PC-3 (cell line): ENCODE measurements around the gene CRIP3. TPM values are rescaled to one million over a fixed set of nuclear protein-coding genes. Genes with fewer than 3 reads are reported as not detected.

Experiments used
- ATAC-seq: fragments of 200-7000 bp; cut with Tn5 transposase; 2 replicates; pipeline ENCODE4 v1.9.1; 2020; ENCODE audit warnings: mild to moderate bottlenecking, moderate library complexity
- BruUV-seq: library from RNA; stranded (reverse); fragments of 400-500 nt; replicated peaks from 2 replicates; lab custom pipeline; 2021; lab: Mats Ljungman, UMichigan
- CTCF ChIA-PET: fragments of 300-600 bp; sonication (Branson Sonifier 250); formaldehyde crosslinking; loops from one replicate; lab custom pipeline; 2022; ENCODE audit warnings: antibody characterized with exemption; lab: Charles Lee
- POLR2A ChIA-PET: fragments of 300-600 bp; sonication (Branson Sonifier 250); formaldehyde crosslinking; loops from one replicate; lab custom pipeline; 2022; ENCODE audit warnings: antibody characterized with exemption; ENCODE audit not compliant: unreplicated experiment; lab: Charles Lee
- DNase-seq: peaks from one replicate; pipeline ENCODE4 v3.0.0-alpha.2; 2015
- H2AFZ ChIP-seq: fragments of 300-600 bp; sonication (generic); 2 replicates; pipeline ENCODE4 v1.6.0; 2016; ENCODE audit warnings: antibody characterized with exemption, low read length
- H3F3A ChIP-seq: fragments of 300-600 bp; sonication (generic); one replicate; pipeline ENCODE4 v1.6.0; 2017; ENCODE audit warnings: antibody characterized with exemption, low read length, control low read depth, mild to moderate bottlenecking; ENCODE audit not compliant: unreplicated experiment
- H3K27ac ChIP-seq: fragments of 300-600 bp; sonication (generic); 2 replicates; pipeline ENCODE4 v1.5.1; 2016; ENCODE audit warnings: mild to moderate bottlenecking, low read length
- H3K27me3 ChIP-seq: fragments of 300-600 bp; sonication (generic); 2 replicates; pipeline ENCODE4 v1.6.1; 2016; ENCODE audit warnings: low read length, mixed read lengths
- H3K36me3 ChIP-seq: fragments of 300-600 bp; sonication (generic); 2 replicates; pipeline ENCODE4 v1.6.1; 2016; ENCODE audit warnings: low read depth, mixed run types, low read length, mixed read lengths
- H3K4me1 ChIP-seq: fragments of 300-600 bp; sonication (generic); 2 replicates; pipeline ENCODE4 v1.5.1; 2016; ENCODE audit warnings: low read length; ENCODE audit not compliant: insufficient read depth
- H3K4me2 ChIP-seq: fragments of 300-600 bp; sonication (generic); 2 replicates; pipeline ENCODE4 v1.6.0; 2016; ENCODE audit warnings: low read length
- H3K4me3 ChIP-seq: fragments of 300-600 bp; sonication (generic); 2 replicates; pipeline ENCODE4 v1.5.1; 2016; ENCODE audit warnings: mild to moderate bottlenecking, low read length, mixed read lengths
- H3K79me2 ChIP-seq: fragments of 300-600 bp; sonication (generic); 2 replicates; pipeline ENCODE4 v1.6.1; 2017; ENCODE audit warnings: low read length, mixed read lengths
- H3K9ac ChIP-seq: fragments of 300-600 bp; sonication (generic); 2 replicates; pipeline ENCODE4 v1.6.0; 2016; ENCODE audit warnings: mild to moderate bottlenecking, low read length
- H3K9me2 ChIP-seq: fragments of 300-600 bp; sonication (generic); replicated peaks from 2 replicates; pipeline ENCODE4 v1.6.1; 2016; ENCODE audit warnings: mixed run types, low read length, mixed read lengths
- H3K9me3 ChIP-seq: fragments of 300-600 bp; sonication (generic); 2 replicates; pipeline ENCODE4 v1.6.1; 2016; ENCODE audit warnings: low read length, mixed read lengths
- H4K20me1 ChIP-seq: fragments of 300-600 bp; sonication (generic); 2 replicates; pipeline ENCODE4 v1.6.1; 2016; ENCODE audit warnings: low read length, mixed read lengths
- EZH2 ChIP-seq: fragments of 300-600 bp; sonication (generic); IDR thresholded peaks from one replicate; pipeline ENCODE4 v1.6.1; 2017; ENCODE audit warnings: antibody characterized with exemption, mild to moderate bottlenecking, low read length; ENCODE audit not compliant: unreplicated experiment
- EZH2phosphoT487 ChIP-seq: fragments of 300-600 bp; sonication (generic); IDR thresholded peaks from 2 replicates; pipeline ENCODE4 v1.6.1; 2018; ENCODE audit warnings: mild to moderate bottlenecking, antibody characterized with exemption, low read length, borderline replicate concordance
- intact Hi-C: fragments of 100-400 bp; cut with micrococcal nuclease; formaldehyde crosslinking; loops from 2 replicates; pipeline ENCODE4 v1.9.0; 2023
- total RNA-seq: library from RNA; depleted of rRNA; stranded (reverse); fragments of >200 nt; gene quantifications from 2 replicates; pipeline ENCODE4 v1.2.3, GENCODE V29; 2014
- TF ChIP-seq, protein P1 (sequence below): fragments of 300-600 bp; sonication (generic); conservative IDR thresholded peaks from 2 replicates; pipeline ENCODE4 v1.5.1; 2017; ENCODE audit warnings: antibody characterized with exemption, low read depth, mild to moderate bottlenecking, low read length

CRIP3 gene
- total RNA-seq, 1 experiment from 2014 or later, result 0.29 TPM

DNA sequence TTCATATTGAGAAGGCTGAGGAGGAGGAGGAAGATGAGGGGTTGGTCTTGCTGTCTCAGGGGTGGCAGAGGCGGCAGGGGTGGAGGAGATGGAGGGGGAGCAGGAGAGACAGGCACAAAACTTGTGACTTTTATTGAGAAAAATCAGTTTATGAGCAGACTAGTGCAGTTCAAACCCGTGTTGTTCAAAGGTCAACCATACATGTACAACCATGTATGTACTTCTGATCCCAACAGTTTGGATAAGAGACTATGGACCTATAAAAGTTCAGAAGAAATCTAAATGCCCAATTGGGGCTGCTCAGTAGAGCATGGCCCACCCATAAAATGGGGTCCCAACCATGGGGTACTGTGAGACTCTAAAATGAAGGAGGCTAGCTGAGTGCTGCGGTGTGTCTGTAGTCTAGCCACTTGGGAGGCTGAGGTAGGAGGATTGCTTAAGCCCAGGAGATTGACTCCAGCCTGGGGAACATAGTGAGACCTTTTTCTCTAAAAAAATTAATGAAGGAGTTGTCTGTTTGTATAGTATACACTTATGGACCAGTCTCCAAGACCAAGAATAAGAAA is 18.2 kb downstream of the CRIP3 start:
- H2AFZ ChIP-seq, result no peak overlapping the region
- no TSS peak for BruUV-seq
- no peak overlapping the region for H3K4me2 ChIP-seq
- ATAC-seq, result no peak
- H3K27ac ChIP-seq, result no peak overlapping the region
- no peak overlapping the region for H3K4me3 ChIP-seq
- no peaks in the 10 kb centered on the region for H3K79me2 ChIP-seq
- ChIA-PET CTCF (no interaction called here), POLR2A (no interaction called here)
- no peaks in the 10 kb centered on the region for H3F3A ChIP-seq
- no peak for TF ChIP-seq EZH2phosphoT487
- no peak for TF ChIP-seq EZH2
- TF ChIP-seq, protein P1, sequence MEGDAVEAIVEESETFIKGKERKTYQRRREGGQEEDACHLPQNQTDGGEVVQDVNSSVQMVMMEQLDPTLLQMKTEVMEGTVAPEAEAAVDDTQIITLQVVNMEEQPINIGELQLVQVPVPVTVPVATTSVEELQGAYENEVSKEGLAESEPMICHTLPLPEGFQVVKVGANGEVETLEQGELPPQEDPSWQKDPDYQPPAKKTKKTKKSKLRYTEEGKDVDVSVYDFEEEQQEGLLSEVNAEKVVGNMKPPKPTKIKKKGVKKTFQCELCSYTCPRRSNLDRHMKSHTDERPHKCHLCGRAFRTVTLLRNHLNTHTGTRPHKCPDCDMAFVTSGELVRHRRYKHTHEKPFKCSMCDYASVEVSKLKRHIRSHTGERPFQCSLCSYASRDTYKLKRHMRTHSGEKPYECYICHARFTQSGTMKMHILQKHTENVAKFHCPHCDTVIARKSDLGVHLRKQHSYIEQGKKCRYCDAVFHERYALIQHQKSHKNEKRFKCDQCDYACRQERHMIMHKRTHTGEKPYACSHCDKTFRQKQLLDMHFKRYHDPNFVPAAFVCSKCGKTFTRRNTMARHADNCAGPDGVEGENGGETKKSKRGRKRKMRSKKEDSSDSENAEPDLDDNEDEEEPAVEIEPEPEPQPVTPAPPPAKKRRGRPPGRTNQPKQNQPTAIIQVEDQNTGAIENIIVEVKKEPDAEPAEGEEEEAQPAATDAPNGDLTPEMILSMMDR, result no peak
- intact Hi-C loops, result no loop called here
- no peaks in the 10 kb centered on the region for H3K27me3 ChIP-seq
- no peaks in the 10 kb centered on the region for H3K9me3 ChIP-seq
- no peaks in the 10 kb centered on the region for H4K20me1 ChIP-seq
- no peak overlapping the region for H3K9ac ChIP-seq
- no peaks in the 10 kb centered on the region for H3K36me3 ChIP-seq
- no peaks in the 10 kb centered on the region for H3K4me1 ChIP-seq
- no peaks in the 10 kb centered on the region for H3K9me2 ChIP-seq
- no peak for DNase-seq

DNA sequence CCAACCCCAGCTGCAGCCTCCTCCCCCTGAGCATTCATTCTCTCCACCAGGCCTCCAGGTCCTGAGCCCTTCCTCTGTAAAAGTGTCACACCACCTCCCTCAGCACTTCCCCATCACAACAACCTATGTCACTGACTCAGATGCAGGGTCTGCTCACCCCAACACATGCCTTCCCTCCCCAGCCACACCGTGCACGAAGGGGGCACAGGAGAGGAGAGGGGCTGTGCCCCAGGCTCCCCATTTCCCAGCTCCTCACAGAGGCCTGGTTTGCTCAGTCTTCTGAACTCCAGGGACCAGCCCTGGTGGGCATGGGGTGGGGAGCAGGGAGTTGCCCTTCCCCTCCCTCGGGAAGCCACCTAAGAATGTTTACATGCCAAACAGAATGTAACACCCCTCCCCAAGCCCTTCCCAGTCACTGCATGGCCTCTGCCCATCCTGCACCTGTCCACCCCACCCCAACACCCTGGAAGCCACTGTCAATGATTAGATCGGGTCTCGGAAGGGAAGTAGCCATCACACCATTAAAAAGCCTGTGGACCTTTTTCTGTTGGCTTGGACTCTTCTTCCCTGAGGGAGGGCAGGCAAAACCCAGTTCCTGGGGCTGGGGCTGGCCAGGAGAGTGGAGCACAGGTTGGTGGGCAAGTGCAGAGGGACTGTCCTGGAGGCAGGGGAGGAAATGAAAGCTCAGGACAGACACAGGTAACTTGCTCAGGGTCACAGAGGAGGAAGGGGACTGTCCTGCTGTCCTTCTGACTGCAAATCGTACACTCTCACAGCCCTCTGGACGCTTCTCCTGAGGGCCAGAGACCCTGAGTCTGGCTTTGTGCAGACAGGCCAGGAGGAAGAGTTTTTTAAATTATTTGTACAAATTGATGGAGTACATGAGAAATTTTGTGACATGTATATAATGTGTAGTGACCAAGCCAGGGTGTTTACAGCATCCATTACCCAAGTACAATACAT is 20.6 kb downstream of the CRIP3 start:
- ATAC-seq (no peak), DNase-seq (no peak)
- intact Hi-C loops, result no loop called here
- no peaks in the 10 kb centered on the region for H3K36me3 ChIP-seq
- peaks cover 4% of the 10 kb centered on the region; the same call in 1 of the 2 replicates for H3K4me1 ChIP-seq
- no peaks in the 10 kb centered on the region for H3K9me2 ChIP-seq
- H3K27ac ChIP-seq, result no peak overlapping the region
- CTCF ChIA-PET, result no interaction called here
- no peak overlapping the region for H3K9ac ChIP-seq
- TF ChIP-seq, protein P1, result no peak
- no peak for TF ChIP-seq EZH2
- TF ChIP-seq EZH2phosphoT487, result no peak
- H2AFZ ChIP-seq, result no peak overlapping the region
- no TSS peak for BruUV-seq
- H3K27me3 ChIP-seq, result peaks cover 8% of the 10 kb centered on the region; the same call in 1 of the 2 replicates
- no peaks in the 10 kb centered on the region for H3K9me3 ChIP-seq
- no peaks in the 10 kb centered on the region for H3K79me2 ChIP-seq
- no peaks in the 10 kb centered on the region for H4K20me1 ChIP-seq
- H3K4me2 ChIP-seq, result no peak overlapping the region
- no peak overlapping the region for H3K4me3 ChIP-seq
- no peaks in the 10 kb centered on the region for H3F3A ChIP-seq
- POLR2A ChIA-PET, result interaction anchor here (0.6 kb wide), 1 partner anchor 20 kb away, joined by 4 read pairs; the partner anchor contains the start of gene CRIP3
